GM21576 (cell line): ENCODE results near the gene RAD18.

Experiments used
- ATAC-seq: cut with Tn5 transposase; IDR thresholded peaks from one replicate; pipeline ENCODE4 v1.9.1; 2021; ENCODE audit warnings: mild to moderate bottlenecking, moderate library complexity; ENCODE audit not compliant: unreplicated experiment

Gene RAD18, protein sequence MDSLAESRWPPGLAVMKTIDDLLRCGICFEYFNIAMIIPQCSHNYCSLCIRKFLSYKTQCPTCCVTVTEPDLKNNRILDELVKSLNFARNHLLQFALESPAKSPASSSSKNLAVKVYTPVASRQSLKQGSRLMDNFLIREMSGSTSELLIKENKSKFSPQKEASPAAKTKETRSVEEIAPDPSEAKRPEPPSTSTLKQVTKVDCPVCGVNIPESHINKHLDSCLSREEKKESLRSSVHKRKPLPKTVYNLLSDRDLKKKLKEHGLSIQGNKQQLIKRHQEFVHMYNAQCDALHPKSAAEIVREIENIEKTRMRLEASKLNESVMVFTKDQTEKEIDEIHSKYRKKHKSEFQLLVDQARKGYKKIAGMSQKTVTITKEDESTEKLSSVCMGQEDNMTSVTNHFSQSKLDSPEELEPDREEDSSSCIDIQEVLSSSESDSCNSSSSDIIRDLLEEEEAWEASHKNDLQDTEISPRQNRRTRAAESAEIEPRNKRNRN

GRCh38 chr3:8963137-8963853 is at the start of gene RAD18:
Gene RAD18 (minus strand): TSS chr3:8963472. CDS start chr3:8963385, 87 bp downstream.
- peak; percentile 91 for ATAC-seq

DNA sequence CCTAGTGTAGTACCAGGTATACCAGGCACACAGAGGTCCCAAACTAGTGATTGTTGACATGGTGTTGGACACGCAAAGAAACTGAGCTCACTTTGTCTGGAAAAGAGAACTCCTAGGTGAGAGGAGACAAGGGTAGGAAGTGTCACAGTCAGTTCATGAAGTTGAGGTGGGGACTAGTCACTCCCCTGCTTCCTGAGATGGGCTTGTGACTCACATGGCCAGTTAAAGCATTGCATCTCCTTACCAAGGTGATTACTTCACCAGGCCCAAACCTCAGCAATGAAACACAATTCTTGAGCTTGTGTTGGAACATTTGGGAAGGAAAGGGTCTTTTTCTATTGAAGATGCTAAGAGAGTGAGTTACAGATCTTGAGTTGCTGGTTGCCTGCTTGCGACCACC is 49.2 kb upstream of the RAD18 start:
- no peak for ATAC-seq

DNA sequence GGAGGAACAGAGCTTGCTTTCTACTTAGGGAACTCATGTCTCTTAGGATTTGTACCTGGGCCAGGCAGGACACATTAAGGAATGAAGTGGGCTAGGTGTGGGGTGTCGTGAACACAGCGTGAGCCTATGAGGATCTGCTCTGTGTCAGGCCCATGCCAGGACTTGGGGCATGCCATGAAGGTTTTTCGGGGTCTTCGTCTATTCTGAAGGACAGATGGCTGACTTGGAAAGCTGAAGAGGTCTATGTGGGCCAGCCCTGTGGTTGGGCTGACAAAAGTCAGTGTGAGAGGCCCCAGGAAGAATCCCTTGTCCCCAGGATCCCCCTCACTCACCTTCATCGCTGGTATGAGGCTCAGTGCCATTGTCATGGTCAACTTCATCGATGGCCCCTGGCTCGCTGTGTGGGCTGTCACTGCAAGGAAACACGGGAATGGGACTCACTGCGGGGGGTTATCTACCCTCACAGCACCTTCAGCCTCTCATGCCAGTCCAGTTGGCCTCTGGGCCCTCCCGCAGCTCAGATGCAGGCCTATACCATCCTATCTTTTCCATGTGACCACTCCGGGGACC is 46.8 kb upstream of the RAD18 start:
- ATAC-seq: no peak

DNA sequence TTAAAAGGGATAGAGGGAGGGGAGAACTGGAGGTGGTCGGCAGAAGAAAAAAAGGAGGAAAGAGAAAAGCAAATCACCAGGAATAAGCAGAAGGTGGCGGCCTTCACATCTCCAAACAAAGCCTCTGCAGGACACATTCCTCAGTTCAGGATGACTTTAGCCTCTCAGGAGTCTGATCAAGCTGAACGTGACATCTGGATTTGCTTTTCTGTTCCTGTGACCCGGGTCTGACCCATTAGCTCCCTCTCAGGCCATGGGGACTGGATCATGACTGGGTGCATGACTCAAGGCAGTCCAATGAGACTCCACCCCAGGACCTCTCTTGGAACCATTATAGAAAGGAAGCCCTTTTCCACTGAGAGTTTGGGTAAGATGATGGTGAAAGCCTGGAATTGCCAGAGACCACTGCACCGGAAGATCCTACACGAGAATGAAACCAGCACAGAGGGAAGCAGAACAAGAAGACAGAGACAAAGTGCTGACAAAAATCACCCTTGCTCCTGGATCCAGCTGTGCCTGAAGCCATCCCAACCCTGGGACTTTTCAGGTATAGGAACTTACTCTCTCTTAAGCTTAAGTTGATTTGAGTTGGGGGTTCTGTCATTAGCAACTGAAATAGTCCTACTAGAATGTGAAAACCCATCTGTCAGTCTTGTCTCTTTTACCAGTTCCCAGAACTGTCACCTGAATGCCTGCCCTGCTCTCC is 45.4 kb upstream of the RAD18 start:
- no peak for ATAC-seq

GRCh38 chr3:9007928-9008327 is 44.7 kb upstream of the RAD18 start:
- ATAC-seq: no peak

DNA sequence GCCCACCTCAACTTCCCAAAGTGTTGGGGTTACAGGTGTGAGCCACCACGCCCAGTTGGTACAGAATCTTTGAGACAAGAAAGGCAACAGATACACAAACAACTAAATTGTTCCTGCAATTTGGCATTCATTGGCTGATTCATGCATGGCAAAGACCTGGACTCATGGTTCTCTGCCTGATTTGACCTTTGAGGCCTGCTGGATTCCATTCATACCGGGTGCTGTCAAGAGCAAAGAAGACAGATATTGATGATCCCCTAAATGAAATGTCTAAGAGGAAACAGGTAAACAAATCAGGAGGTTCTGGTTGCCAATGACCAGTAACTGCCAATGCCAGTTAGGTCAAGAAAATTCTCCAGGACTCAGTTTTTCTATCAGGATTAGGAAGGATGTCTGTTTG is 43.9 kb upstream of the RAD18 start:
- ATAC-seq: no peak

- no peak for ATAC-seq
Observed at GRCh38 chr3:9000041-9000440, 36.8 kb upstream of the RAD18 start.

DNA sequence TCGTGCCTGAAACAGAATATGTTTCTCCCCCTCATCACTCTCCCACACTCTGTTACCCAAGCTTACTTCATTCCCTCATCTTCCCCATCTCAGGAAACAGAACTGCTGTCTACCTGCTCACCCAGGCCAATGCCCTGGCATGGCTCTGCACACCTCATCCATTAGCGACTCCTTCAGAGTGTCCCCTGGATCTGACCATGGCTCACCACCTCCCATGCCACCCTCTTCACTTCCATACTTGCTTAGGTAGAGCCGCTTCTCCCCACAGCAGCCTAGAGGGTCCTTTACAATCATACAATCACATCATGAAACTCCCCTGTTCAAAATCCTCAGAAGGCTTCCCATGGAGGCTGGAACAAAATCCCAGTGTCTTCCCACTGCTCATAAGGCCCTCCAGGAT is 33.9 kb upstream of the RAD18 start:
- ATAC-seq: no peak

- ATAC-seq: no peak
Observed at GRCh38 chr3:8996681-8997121, 33.4 kb upstream of the RAD18 start.

DNA sequence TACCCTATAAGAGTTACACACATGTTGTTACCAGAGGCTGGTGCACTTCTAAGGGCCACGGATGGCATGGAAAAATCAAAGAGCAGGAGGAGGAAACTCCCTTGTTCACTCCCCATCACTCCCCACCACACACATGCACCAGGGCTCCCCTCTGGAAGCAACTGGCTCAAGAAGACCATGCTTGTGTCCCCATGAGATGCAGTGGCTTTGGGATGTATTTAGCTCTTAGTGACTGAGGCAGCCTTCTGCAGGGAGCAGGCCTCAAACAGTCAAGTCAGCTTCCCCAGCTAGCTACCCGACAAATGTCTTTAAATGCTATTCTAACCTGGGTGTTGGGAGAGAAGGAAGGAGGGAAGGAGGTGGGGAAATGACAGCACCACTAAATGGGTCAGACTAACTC is 32.9 kb upstream of the RAD18 start:
- ATAC-seq: no peak

DNA sequence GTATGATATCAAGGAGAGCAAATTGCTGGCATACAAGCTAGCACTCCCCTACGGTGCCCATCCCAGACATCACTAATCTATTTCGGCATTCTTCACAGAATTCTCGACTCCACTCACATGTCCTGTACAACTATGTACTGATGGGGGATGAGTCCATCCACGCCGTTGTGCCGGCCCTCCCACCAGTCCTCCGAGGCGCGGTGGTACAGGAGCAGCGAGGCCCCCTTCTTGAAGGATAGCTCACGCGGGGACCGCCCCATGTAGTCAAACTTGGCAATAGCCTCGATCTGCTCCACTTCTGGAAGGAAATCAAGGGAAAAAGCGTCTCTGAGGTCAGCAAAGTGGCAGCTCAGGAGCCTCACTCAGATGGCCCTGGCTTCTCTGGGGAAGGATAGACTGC is 31.0 kb upstream of the RAD18 start:
- ATAC-seq: no peak

GRCh38 chr3:8993331-8993730 is 30.1 kb upstream of the RAD18 start:
- ATAC-seq: no peak

GRCh38 chr3:8992854-8993253 is 29.6 kb upstream of the RAD18 start:
- ATAC-seq: no peak

GRCh38 chr3:8992199-8992598 is 28.9 kb upstream of the RAD18 start:
- ATAC-seq: no peak

GRCh38 chr3:8990266-8991215 is 27.3 kb upstream of the RAD18 start:
- ATAC-seq: no peak

GRCh38 chr3:8988791-8989558 is 25.7 kb upstream of the RAD18 start:
- ATAC-seq: no peak

- ATAC-seq: no peak
Observed at GRCh38 chr3:8988384-8988655, 25.0 kb upstream of the RAD18 start.

DNA sequence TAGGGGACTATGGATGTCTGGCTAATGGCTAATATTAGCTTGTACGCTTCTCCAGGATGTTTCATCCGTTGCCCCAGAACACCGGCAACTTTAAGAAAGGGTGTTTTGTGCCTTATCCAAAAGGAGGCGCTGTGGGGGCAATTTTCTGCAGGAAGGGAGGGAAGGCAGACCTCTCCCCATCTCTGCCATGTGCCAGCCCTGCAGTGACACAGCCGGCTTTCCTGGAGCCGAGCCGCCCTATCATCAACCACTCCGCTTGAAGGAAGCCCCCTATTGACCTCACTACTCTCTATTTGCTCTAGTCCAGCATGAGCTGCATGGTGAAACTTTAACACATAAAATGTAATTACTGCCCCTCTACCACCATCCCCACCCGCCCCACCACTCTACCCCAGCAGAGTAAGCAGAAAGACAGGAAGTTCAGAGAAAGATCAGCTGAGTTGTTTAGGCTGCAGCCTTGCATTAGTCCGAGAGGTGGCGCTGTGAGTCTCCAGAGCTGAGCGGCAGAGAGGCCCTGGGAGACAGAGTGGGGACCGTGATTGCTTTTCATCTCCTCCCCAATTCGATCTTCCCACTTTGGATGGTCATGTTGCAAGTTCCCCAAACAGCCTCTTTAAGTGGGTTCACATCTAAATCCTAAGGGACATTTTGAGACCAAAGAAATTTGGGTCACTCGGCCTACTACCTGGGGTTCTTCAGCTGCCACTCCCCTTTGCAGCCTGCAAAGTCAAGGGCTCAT is 24.5 kb upstream of the RAD18 start:
- ATAC-seq: peak; percentile 85

- no peak for ATAC-seq
Observed at GRCh38 chr3:8987226-8987625, 24.0 kb upstream of the RAD18 start.
